Osteoblast (primary cell): ENCODE measurements around the gene JPH3. TPM values are rescaled to one million over a fixed set of nuclear protein-coding genes. Genes with fewer than 3 reads are reported as not detected.

Experiments used
- DNase-seq: peaks from one replicate; pipeline ENCODE4 v3.0.0; 2011; ENCODE audit warnings: low spot score, mixed read lengths; ENCODE audit not compliant: insufficient read length; ENCODE audit errors: missing footprints
- H2AFZ ChIP-seq: 2 replicates; pipeline ENCODE4 v1.6.0; 2011; ENCODE audit warnings: mild to moderate bottlenecking, low read length
- H3K27ac ChIP-seq: 2 replicates; pipeline ENCODE4 v1.5.1; 2011; ENCODE audit warnings: mild to moderate bottlenecking, low read depth, low read length, moderate library complexity
- H3K27me3 ChIP-seq: 2 replicates; pipeline ENCODE4 v1.6.0; 2012; ENCODE audit warnings: mild to moderate bottlenecking, control low read depth, inconsistent platforms, low read length, moderate library complexity; ENCODE audit not compliant: insufficient read depth
- H3K36me3 ChIP-seq: 2 replicates; pipeline ENCODE4 v1.5.1; 2011; ENCODE audit warnings: mild to moderate bottlenecking, low read length, control low read depth, moderate library complexity; ENCODE audit not compliant: insufficient read depth
- H3K4me1 ChIP-seq: 2 replicates; pipeline ENCODE4 v1.5.1; 2011; ENCODE audit warnings: mild to moderate bottlenecking, low read length, control low read depth, moderate library complexity; ENCODE audit not compliant: insufficient read depth
- H3K4me2 ChIP-seq: 2 replicates; pipeline ENCODE4 v1.6.0; 2011; ENCODE audit warnings: mild to moderate bottlenecking, low read length; ENCODE audit not compliant: insufficient read depth
- H3K4me3 ChIP-seq: fragments of 200-600 bp; sonication (generic); 3 replicates; pipeline ENCODE4 v1.5.1; 2012; ENCODE audit warnings: mild to moderate bottlenecking, low read length, inconsistent platforms; ENCODE audit not compliant: insufficient read depth
- H3K79me2 ChIP-seq: 2 replicates; pipeline ENCODE4 v1.6.0; 2012; ENCODE audit warnings: mild to moderate bottlenecking, low read length, control low read depth, inconsistent platforms; ENCODE audit not compliant: insufficient read depth
- H3K9me3 ChIP-seq: 2 replicates; pipeline ENCODE4 v1.5.1; 2011; ENCODE audit warnings: low read depth, low read length, control low read depth
- H4K20me1 ChIP-seq: 2 replicates; pipeline ENCODE4 v1.6.0; 2012; ENCODE audit warnings: mild to moderate bottlenecking, low read length, control low read depth; ENCODE audit not compliant: insufficient read depth
- CTCF ChIP-seq: IDR thresholded peaks from 2 replicates; pipeline ENCODE4 v1.5.1; 2011; ENCODE audit warnings: mild to moderate bottlenecking, low read depth, low read length, moderate library complexity; ENCODE audit errors: extremely low read depth
- total RNA-seq: library from RNA; depleted of rRNA; stranded (reverse); fragments of >200 nt; gene quantifications from 2 replicates; pipeline ENCODE4 v1.2.3, GENCODE V29; 2012

JPH3 gene
- total RNA-seq, 1 donor, result not detected

- Histone ChIP-seq H2AFZ (no peak overlapping the region), H3K9me3 (no peaks in the 10 kb centered on the region), H3K79me2 (no peaks in the 10 kb centered on the region), H3K4me3 (no peak overlapping the region), H3K36me3 (no peaks in the 10 kb centered on the region), H3K27me3 (peaks cover 31% of the 10 kb centered on the region), H4K20me1 (no peaks in the 10 kb centered on the region), H3K27ac (no peak overlapping the region), H3K4me1 (no peaks in the 10 kb centered on the region), H3K4me2 (no peak overlapping the region)
- TF ChIP-seq CTCF, result no peak
- DNase-seq, result no peak
These were observed 50.1 kb downstream of the JPH3 start for GRCh38 chr16:87652386-87652785.

- Histone ChIP-seq H3K27me3 (peaks cover 31% of the 10 kb centered on the region), H3K36me3 (no peaks in the 10 kb centered on the region), H3K4me3 (no peak overlapping the region), H2AFZ (no peak overlapping the region), H3K27ac (no peak overlapping the region), H4K20me1 (no peaks in the 10 kb centered on the region), H3K4me1 (no peaks in the 10 kb centered on the region), H3K9me3 (peaks cover 2% of the 10 kb centered on the region), H3K4me2 (no peak overlapping the region), H3K79me2 (no peaks in the 10 kb centered on the region)
- DNase-seq, result no peak
- no peak for TF ChIP-seq CTCF
These were observed 50.5 kb downstream of the JPH3 start for GRCh38 chr16:87652799-87653198.

GRCh38 chr16:87653234-87653633, 50.9 kb downstream of the JPH3 start:
- Histone ChIP-seq H3K4me1 (no peaks in the 10 kb centered on the region), H3K27ac (no peak overlapping the region), H3K36me3 (no peaks in the 10 kb centered on the region), H3K9me3 (peaks cover 2% of the 10 kb centered on the region), H3K79me2 (no peaks in the 10 kb centered on the region), H3K27me3 (peaks cover 31% of the 10 kb centered on the region), H3K4me2 (no peak overlapping the region), H3K4me3 (no peak overlapping the region), H2AFZ (no peak overlapping the region), H4K20me1 (no peaks in the 10 kb centered on the region)
- no peak for DNase-seq
- peak; percentile 44 for TF ChIP-seq CTCF

GRCh38 chr16:87654826-87655225, 52.5 kb downstream of the JPH3 start:
- Histone ChIP-seq H3K4me2 (no peak overlapping the region), H3K9me3 (peaks cover 2% of the 10 kb centered on the region), H4K20me1 (no peaks in the 10 kb centered on the region), H3K27ac (no peak overlapping the region), H3K4me3 (no peak overlapping the region), H3K79me2 (no peaks in the 10 kb centered on the region), H3K36me3 (no peaks in the 10 kb centered on the region), H3K27me3 (peaks cover 18% of the 10 kb centered on the region), H3K4me1 (no peaks in the 10 kb centered on the region), H2AFZ (no peak overlapping the region)
- TF ChIP-seq CTCF, result no peak
- DNase-seq, result no peak
